Fibroblast of lung (primary cell): ENCODE data around the gene MAN2B2. TPM values are rescaled to one million over a fixed set of nuclear protein-coding genes. Genes with fewer than 3 reads are reported as not detected.

Experiments used
- DNase-seq, 2 donors: peaks; one replicate each; pipeline versions ENCODE4 v3.0.0 to v3.0.0-alpha.2; 2010; ENCODE audit warnings: low read depth in 2 of 2
- H2AFZ ChIP-seq: 2 replicates; pipeline ENCODE4 v1.5.1; 2012; ENCODE audit warnings: low read length, control low read depth, inconsistent platforms
- H3K27ac ChIP-seq: 2 replicates; pipeline ENCODE4 v1.5.1; 2011; ENCODE audit warnings: low read length, control low read depth; ENCODE audit not compliant: insufficient read depth
- H3K27me3 ChIP-seq: 2 replicates; pipeline ENCODE4 v1.5.1; 2011; ENCODE audit warnings: mild to moderate bottlenecking, low read length; ENCODE audit not compliant: control insufficient read depth, insufficient read depth
- H3K36me3 ChIP-seq: 2 replicates; pipeline ENCODE4 v1.5.1; 2011; ENCODE audit warnings: low read length; ENCODE audit not compliant: control insufficient read depth, insufficient read depth
- H3K4me1 ChIP-seq: 2 replicates; pipeline ENCODE4 v1.5.1; 2011; ENCODE audit warnings: low read length; ENCODE audit not compliant: control insufficient read depth, insufficient read depth; ENCODE audit errors: extremely low read depth
- H3K4me2 ChIP-seq: 2 replicates; pipeline ENCODE4 v1.5.1; 2011; ENCODE audit warnings: low read length, control low read depth; ENCODE audit not compliant: insufficient read depth; ENCODE audit errors: extremely low read depth
- H3K4me3 ChIP-seq, 4 experiments: fragments of 200-600 bp in 1 of 4; sonication (generic) in 1 of 4; replicated peaks in 1 of 4; 2 replicates each; pipeline ENCODE4 v1.5.1; 2011 to 2016; ENCODE audit warnings: low read length in 4 of 4, low read depth in 3 of 4, mild to moderate bottlenecking in 3 of 4, control low read depth in 2 of 4, inconsistent platforms in 1 of 4, mixed read lengths in 1 of 4; ENCODE audit not compliant: insufficient read depth in 1 of 4; ENCODE audit errors: control extremely low read depth in 1 of 4
- H3K79me2 ChIP-seq: 2 replicates; pipeline ENCODE4 v1.5.1; 2012; ENCODE audit warnings: mild to moderate bottlenecking, low read length, inconsistent platforms; ENCODE audit not compliant: control insufficient read depth, insufficient read depth
- H3K9ac ChIP-seq: 2 replicates; pipeline ENCODE4 v1.5.1; 2011; ENCODE audit warnings: mild to moderate bottlenecking, low read length, control low read depth; ENCODE audit not compliant: insufficient read depth
- H3K9me3 ChIP-seq: 2 replicates; pipeline ENCODE4 v1.5.1; 2012; ENCODE audit warnings: low read depth, low read length; ENCODE audit not compliant: control insufficient read depth, insufficient read depth
- H4K20me1 ChIP-seq: 2 replicates; pipeline ENCODE4 v1.5.1; 2011; ENCODE audit warnings: low read length; ENCODE audit not compliant: control insufficient read depth, insufficient read depth; ENCODE audit errors: extremely low read depth
- CTCF ChIP-seq, 2 donors: IDR thresholded peaks in 1 of 2; conservative IDR thresholded peaks in 1 of 2; 1 replicate in 1 of 2; 2 replicates in 1 of 2; pipeline ENCODE4 v1.5.1; 2011 to 2012; ENCODE audit warnings: low read length in 2 of 2, control low read depth in 1 of 2, inconsistent platforms in 1 of 2, low read depth in 1 of 2, mild to moderate bottlenecking in 1 of 2
- EZH2 ChIP-seq: IDR thresholded peaks from 2 replicates; pipeline ENCODE4 v1.5.1; 2012; ENCODE audit warnings: low read length, control low read depth, mild to moderate bottlenecking; ENCODE audit errors: missing control alignments
- polyA plus RNA-seq, 2 donors: library from polyadenylated mRNA; depleted of rRNA in 1 of 2; stranded (reverse) in 1 of 2; unstranded in 1 of 2; fragments of >200 nt; gene quantifications; 2 replicates each; pipeline ENCODE4 v1.2.1, GENCODE V29; 2011 to 2012; ENCODE audit warnings: missing spikeins in 1 of 2
- total RNA-seq: library from RNA; depleted of rRNA; stranded (reverse); fragments of >200 nt; gene quantifications from 2 replicates; pipeline ENCODE4 v1.2.1, GENCODE V29; 2014

Gene MAN2B2
- total and polyA plus RNA-seq, 2 donors (not counting 1 experiment from before 2014, with no cell fraction given) = 19.0 to 27.2 TPM

DNA sequence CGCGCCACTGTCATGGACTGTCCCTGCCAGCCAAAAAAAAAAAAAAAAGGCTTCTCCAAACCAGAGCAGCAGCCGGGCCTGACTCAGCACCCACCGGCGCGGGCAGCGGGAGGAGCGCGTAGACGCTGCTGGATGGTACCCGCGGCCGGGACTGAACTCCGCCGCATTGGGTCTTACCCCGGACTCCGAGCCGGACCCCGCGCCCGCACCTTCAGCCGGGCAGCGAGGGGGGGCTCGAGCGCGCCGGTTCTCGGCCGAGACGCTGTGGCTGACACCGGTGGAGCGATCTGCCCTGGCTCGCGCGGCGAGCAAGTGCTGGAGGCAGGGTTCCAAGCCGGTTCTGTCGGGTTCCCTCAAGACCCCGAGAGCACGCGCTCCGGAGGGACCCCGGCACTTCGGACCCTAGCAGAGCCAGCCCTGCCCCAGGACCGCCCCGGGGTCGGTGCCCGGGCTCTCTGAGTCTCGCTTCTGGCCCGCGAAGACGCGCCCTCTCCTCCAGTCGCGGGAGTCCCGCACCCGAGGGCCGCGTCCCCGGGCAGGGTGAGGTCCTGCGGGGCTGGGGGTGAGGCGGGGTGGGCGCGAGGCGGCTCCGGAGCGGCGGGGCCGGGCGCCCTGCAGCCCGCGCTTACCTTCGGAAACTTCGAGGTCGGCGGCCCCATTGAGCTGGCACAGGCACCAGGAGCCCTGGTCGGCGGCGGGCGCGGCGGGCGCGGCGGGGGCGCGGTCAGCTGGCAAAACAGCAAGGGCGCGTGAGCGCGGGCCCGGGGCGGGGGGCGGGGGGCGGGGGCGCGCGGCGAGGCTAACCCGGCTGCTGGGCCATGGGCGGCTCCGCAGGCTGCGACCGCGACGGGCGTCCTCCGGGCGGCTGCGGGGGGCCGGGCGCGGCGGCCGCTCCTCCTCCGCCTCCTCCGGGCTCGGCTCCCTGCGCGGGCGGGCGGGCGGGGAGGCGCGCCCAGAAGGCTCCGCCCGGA is 11.8 kb upstream of the MAN2B2 start:
- peak overlapping the region in 1 of 4 experiments; percentile 40 for H3K4me3 ChIP-seq
- H3K4me1 ChIP-seq = no peaks in the 10 kb centered on the region
- peak; percentile 8 to 30 for DNase-seq
- no peaks in the 10 kb centered on the region for H3K9me3 ChIP-seq
- no peaks in the 10 kb centered on the region for H3K36me3 ChIP-seq
- H3K79me2 ChIP-seq = no peaks in the 10 kb centered on the region
- no peak overlapping the region for H3K27ac ChIP-seq
- H3K27me3 ChIP-seq = peaks cover 38% of the 10 kb centered on the region
- H4K20me1 ChIP-seq = no peaks in the 10 kb centered on the region
- H2AFZ ChIP-seq = no peak overlapping the region
- H3K9ac ChIP-seq = no peak overlapping the region
- peak overlapping the region; percentile 15 for H3K4me2 ChIP-seq
- TF ChIP-seq CTCF (conservative IDR thresholded peaks at IDR 0.05 in 1 of 2, IDR thresholded peaks at IDR 0.05 in 1 of 2; ENCODE audit: low read depth in 1 of 2, low read length in 2 of 2) = no peak
- peak; percentile 94 for TF ChIP-seq EZH2

GRCh38 chr4:6563935-6564645 is 10.9 kb upstream of the MAN2B2 start:
- Histone ChIP-seq H2AFZ (no peak overlapping the region), H3K4me3 (no peak overlapping the region), H3K36me3 (no peaks in the 10 kb centered on the region), H3K27me3 (peaks cover 38% of the 10 kb centered on the region), H3K79me2 (no peaks in the 10 kb centered on the region), H3K9ac (no peak overlapping the region), H3K4me2 (peak overlapping the region; percentile 13), H3K27ac (no peak overlapping the region), H3K4me1 (no peaks in the 10 kb centered on the region), H3K9me3 (no peaks in the 10 kb centered on the region), H4K20me1 (no peaks in the 10 kb centered on the region)
- no peak for DNase-seq
- TF ChIP-seq CTCF (conservative IDR thresholded peaks at IDR 0.05 in 1 of 2, IDR thresholded peaks at IDR 0.05 in 1 of 2; ENCODE audit: low read depth in 1 of 2, low read length in 2 of 2) (no peak), EZH2 (peak; percentile 81)

DNA sequence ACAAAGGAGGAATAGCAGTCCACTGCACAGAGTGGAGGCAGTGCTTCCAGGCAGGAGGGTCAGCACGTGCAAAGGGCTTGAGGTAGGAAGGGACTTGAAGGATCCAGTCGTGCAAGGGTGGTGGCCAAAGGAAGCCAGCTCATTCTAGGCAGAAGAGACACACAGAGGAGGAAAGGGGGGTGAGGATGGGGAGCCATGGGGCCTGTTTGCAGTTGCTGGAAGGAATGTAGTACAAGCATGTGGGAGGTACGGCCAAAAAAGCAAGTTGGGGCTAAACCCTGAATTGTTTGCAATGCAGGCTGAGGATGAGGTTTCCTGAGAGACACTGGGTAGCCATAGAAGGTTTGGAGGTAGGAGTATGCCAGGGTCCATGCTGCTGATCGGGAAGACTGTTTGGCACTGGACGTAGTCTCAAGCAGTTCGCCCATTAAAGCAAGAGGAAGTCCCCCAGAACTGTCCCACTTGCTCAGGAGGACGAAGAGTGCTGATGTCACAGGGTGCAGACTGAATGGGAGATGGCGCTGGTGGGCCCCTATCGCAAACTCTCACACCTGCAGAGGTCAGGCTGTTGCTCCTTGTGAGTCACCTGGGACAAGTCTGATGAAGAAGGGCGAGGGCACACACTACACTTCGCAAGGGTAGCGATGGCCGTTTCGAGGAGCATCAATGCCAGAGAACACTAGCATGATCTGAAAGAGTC is 9.1 kb upstream of the MAN2B2 start:
- Histone ChIP-seq H3K4me2 (no peak overlapping the region), H3K9ac (no peak overlapping the region), H3K27ac (no peak overlapping the region), H3K9me3 (no peaks in the 10 kb centered on the region), H3K79me2 (no peaks in the 10 kb centered on the region), H3K27me3 (peaks cover 32% of the 10 kb centered on the region), H3K4me1 (no peaks in the 10 kb centered on the region), H3K36me3 (no peaks in the 10 kb centered on the region), H2AFZ (no peak overlapping the region), H4K20me1 (no peaks in the 10 kb centered on the region), H3K4me3 (no peak overlapping the region)
- TF ChIP-seq CTCF (conservative IDR thresholded peaks at IDR 0.05 in 1 of 2, IDR thresholded peaks at IDR 0.05 in 1 of 2; ENCODE audit: low read depth in 1 of 2, low read length in 2 of 2) (no peak), EZH2 (no peak)
- DNase-seq = no peak
